Fibroblast of pulmonary artery (primary cell): ENCODE measurements around the gene RGS14.

Source experiments
- DNase-seq: peaks from one replicate; pipeline ENCODE4 v3.0.0-alpha.2; 2010; ENCODE audit warnings: low read depth
- H3K4me3 ChIP-seq: replicated peaks from 2 replicates; pipeline ENCODE4 v1.5.1; 2011; ENCODE audit warnings: low read depth, mild to moderate bottlenecking, control low read depth, low read length, moderate library complexity
- CTCF ChIP-seq: IDR thresholded peaks from 2 replicates; pipeline ENCODE4 v1.5.1; 2011; ENCODE audit warnings: mild to moderate bottlenecking, control low read depth, low read length, inconsistent platforms; ENCODE audit errors: missing control alignments

Gene RGS14

GRCh38 chr5:177329883-177330282 lies 27.8 kb upstream of the RGS14 start:
- TF ChIP-seq CTCF, result no peak
- DNase-seq, result no peak
- no peak overlapping the region for H3K4me3 ChIP-seq

- no peak overlapping the region for H3K4me3 ChIP-seq
- no peak for TF ChIP-seq CTCF
- no peak for DNase-seq
Observed at GRCh38 chr5:177330991-177331842, 26.5 kb upstream of the RGS14 start.

GRCh38 chr5:177332031-177332895 lies 25.5 kb upstream of the RGS14 start:
- no peak for TF ChIP-seq CTCF
- no peak for DNase-seq
- no peak overlapping the region for H3K4me3 ChIP-seq

GRCh38 chr5:177332896-177333260 lies 24.8 kb upstream of the RGS14 start:
- TF ChIP-seq CTCF, result no peak
- no peak for DNase-seq
- no peak overlapping the region for H3K4me3 ChIP-seq

DNA sequence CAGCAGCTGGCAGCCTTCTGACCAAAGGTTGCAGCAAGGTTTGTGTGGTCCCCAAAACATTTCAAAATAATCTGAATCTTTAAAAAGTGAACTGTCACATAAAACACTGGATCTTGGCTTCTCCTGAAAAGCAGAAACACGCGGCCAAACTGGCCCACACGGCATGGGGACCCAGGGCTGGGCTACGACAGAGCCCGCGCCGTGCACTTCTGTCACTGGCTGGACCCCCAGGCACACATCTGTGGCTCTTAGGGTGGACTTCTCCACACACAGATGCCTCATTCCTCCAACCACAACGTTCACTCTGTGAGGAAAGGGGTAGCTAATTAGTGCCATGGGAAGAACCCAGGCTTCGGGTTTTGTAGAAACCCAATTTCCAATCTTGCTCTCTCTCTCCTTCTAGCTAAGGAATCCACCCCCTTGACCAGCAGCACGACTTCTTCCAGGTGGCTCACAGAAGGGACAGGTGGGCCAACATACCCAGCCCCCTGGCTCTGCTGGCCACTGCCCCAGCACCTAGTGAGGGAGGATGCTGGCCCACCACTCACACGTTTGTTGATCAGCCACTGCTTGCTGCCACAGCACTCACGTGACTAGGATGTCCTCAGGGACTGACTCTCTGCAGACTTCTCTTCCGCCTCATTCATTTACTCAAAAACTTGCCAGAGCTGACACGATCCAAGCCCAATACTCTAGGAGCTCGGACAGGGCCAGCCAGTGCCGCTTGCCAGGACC lies 24.1 kb upstream of the RGS14 start:
- DNase-seq, result no peak
- no peak overlapping the region for H3K4me3 ChIP-seq
- TF ChIP-seq CTCF, result no peak

- DNase-seq, result no peak
- no peak for TF ChIP-seq CTCF
- no peak overlapping the region for H3K4me3 ChIP-seq
Observed at GRCh38 chr5:177334155-177334551, 23.6 kb upstream of the RGS14 start.
